HUES64 (cell line): ENCODE data around the gene CD99L2.

Source experiments
- H3K27ac ChIP-seq: 2 replicates; pipeline ENCODE4 v1.7.0; 2013; ENCODE audit warnings: low read depth, low read length, inconsistent platforms
- H3K27me3 ChIP-seq: 2 replicates; pipeline ENCODE4 v1.6.1; 2013; ENCODE audit warnings: mild to moderate bottlenecking, low read length; ENCODE audit not compliant: insufficient read depth
- H3K36me3 ChIP-seq: 2 replicates; pipeline ENCODE4 v1.6.1; 2013; ENCODE audit warnings: mild to moderate bottlenecking, low read length; ENCODE audit not compliant: insufficient read depth
- H3K4me1 ChIP-seq: 2 replicates; pipeline ENCODE4 v1.6.1; 2013; ENCODE audit warnings: mild to moderate bottlenecking, low read length, moderate library complexity; ENCODE audit not compliant: insufficient read depth
- H3K4me3 ChIP-seq: 2 replicates; pipeline ENCODE4 v1.5.1; 2013; ENCODE audit warnings: mild to moderate bottlenecking, low read length, moderate library complexity
- H3K9ac ChIP-seq: 2 replicates; pipeline ENCODE4 v1.6.1; 2013; ENCODE audit warnings: mild to moderate bottlenecking, low read depth, low read length
- H3K9me3 ChIP-seq: 2 replicates; pipeline ENCODE4 v1.6.1; 2013; ENCODE audit warnings: low read depth, low read length; ENCODE audit not compliant: insufficient read depth
- WGBS: fragments of 150-250, 120-280 bp; methylation state at CpG from one replicate; pipeline ENCODE4 v1.1.7; 2013; ENCODE audit warnings: missing lambda C conversion rate; 5-methylcytosine and 5-hydroxymethylcytosine counted together

CD99L2 gene

DNA sequence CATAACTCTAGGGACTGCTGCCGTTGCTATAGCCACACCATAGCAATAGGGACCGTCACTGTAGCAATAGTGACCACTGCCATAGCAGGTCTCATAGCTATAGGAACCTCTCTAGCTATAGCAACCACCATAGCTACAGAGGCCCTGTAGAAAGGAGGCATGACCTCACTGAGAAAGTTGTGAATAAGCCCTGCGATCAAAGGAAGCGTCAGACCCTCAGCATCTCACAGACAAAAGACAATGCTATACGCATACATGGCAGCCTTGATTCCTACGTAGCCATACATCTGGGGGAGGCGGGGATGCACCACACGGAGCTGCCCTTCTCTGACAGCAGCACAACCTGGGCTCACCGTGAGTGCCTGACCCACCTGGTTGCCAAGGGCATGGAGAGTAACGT, 116.8 kb downstream of the CD99L2 start:
- H3K9me3 ChIP-seq, result no peaks in the 10 kb centered on the region
- no peak overlapping the region for H3K4me3 ChIP-seq
- no peak overlapping the region for H3K9ac ChIP-seq
- no peak overlapping the region for H3K27ac ChIP-seq
- no peaks in the 10 kb centered on the region for H3K27me3 ChIP-seq
- WGBS, result 89% methylated on average over 10 of the region's 10 CpGs
- no peaks in the 10 kb centered on the region for H3K4me1 ChIP-seq
- H3K36me3 ChIP-seq, result no peaks in the 10 kb centered on the region

DNA sequence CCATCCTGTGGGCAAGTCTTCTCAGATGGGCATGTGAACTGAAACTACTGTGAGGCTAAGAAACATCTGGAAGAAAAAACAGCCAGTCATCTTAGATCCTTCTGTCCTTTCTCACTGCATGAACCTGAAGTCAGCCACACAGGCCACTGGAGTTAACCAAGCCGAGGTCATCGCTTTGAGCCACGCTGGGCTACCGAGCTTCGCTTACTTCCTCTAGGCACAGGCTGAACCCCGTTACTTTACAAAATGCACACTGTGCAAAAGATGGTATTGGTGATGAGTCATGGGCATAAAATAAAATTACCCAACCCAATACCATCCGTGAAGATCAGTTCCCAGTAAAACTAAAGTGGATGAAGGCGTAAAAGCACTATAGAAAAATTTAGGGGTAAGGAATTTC, 119.1 kb downstream of the CD99L2 start:
- H3K27me3 ChIP-seq, result no peaks in the 10 kb centered on the region
- no peak overlapping the region for H3K9ac ChIP-seq
- 95% methylated on average over 6 of the region's 8 CpGs for WGBS
- no peak overlapping the region for H3K27ac ChIP-seq
- H3K4me1 ChIP-seq, result no peaks in the 10 kb centered on the region
- no peaks in the 10 kb centered on the region for H3K36me3 ChIP-seq
- H3K4me3 ChIP-seq, result no peak overlapping the region
- H3K9me3 ChIP-seq, result no peaks in the 10 kb centered on the region

DNA sequence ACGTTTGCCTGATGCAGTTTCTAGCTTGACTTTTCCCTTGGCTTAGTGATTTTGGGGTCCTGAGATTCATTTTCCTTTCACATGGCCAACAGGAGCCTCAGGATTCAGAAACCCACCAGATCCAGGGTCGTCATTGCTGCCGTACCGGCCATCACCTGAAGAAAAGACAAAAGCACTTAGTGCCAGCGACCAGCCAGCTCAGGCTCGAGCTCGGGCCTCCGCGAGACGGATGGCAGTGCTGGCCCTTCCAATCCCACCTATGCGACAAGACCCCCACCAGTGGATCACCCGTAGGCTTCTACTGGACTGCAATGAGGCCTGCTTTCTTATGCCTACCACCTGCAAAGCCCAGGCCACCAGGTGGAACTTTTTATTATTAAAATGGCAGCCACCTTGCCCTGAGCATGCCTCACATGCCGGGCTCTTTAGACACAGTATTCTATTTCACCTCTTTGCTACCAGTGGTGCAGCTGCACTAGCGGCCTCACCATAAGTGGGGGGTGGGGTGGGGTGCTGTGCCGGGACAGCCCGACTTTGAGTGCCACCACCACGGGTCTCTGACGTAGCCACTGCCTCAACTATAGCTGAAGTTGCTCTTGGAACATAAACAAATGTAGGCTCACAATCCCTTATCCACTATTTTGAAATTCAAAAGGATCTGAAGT, 121.0 kb downstream of the CD99L2 start:
- no peaks in the 10 kb centered on the region for H3K9me3 ChIP-seq
- H3K36me3 ChIP-seq, result no peaks in the 10 kb centered on the region
- H3K4me1 ChIP-seq, result no peaks in the 10 kb centered on the region
- H3K27me3 ChIP-seq, result no peaks in the 10 kb centered on the region
- no peak overlapping the region for H3K4me3 ChIP-seq
- 94% methylated on average over 17 of the region's 18 CpGs for WGBS
- no peak overlapping the region for H3K9ac ChIP-seq
- no peak overlapping the region for H3K27ac ChIP-seq

DNA sequence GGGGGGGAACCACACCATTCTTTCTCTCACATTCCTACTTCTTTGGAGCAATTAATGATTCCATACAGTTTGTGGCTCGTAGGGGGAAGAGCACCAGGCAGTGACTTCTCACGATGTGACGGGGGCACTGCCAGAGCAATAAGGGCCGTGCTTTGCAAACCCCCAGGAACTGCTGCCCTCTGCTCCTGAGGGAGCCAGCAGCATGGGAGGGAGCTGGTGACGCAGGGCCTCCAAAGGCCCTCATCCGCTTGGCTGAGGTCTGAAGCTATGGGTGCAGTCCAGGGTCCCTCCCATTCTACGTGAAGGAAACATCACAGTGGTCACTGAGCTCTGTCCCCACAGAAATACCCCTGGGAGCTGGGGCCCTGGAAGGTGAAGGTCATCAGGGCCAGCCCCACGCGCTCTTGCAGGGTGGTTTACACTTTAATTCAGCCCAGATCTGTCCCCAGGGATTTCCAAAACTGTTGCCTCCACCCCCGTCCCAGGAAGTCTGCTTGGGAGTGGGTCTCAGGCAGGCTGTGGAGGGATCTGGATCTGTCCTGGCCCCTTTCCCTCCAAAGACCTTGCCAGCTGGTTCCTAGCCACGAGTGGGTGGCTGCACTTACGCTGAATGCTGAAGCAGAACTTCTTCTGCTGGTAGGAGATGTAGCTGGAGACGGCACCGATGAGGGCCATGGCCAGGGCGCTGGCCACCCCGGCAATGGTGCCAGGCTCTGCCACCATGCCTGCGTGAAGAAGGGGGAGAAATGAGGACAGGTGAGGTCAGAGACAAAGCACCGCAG, 122.7 kb downstream of the CD99L2 start:
- H3K36me3 ChIP-seq, result no peaks in the 10 kb centered on the region
- H3K27ac ChIP-seq, result no peak overlapping the region
- no peaks in the 10 kb centered on the region for H3K9me3 ChIP-seq
- no peak overlapping the region for H3K4me3 ChIP-seq
- H3K9ac ChIP-seq, result no peak overlapping the region
- WGBS, result 93% methylated on average over 17 of the region's 18 CpGs
- H3K27me3 ChIP-seq, result no peaks in the 10 kb centered on the region
- no peaks in the 10 kb centered on the region for H3K4me1 ChIP-seq

DNA sequence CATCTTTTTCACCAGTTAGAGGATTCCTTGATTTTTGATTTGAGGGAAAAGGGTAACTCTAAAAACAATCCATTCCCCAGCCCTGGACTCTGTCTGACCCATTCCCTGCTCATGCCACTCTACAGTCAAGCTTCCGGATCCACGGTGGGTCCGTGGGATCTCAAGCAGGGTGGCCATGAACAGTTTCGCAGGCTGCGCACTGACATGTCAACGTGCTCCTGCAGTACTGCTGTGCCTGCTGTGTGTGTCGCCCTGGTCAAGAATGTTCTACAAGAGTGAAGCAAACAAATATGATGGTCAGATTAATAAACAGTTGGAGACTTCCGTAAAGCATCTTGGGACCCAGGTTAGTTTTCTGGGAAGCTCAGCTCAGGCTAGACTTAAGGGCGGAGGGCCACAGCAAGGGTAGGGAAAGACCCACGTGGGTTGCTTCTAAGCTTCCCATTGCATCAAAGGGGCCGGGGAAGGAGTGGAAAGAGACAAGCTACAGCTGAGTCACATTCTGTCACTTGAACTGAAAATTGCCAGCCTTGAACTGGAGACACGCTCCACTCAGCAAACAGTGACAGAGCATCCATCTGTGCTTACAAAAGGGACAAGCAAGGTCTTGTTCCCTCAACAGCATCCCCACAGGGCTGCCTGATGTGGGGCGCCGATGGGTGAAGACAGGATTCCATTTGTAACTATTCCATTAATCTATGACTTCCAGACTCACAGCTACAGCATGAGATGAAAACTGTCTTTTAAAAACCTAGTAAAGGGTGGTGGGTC, 123.5 kb downstream of the CD99L2 start:
- Histone ChIP-seq H3K9ac (no peak overlapping the region), H3K27ac (no peak overlapping the region), H3K27me3 (no peaks in the 10 kb centered on the region), H3K9me3 (no peaks in the 10 kb centered on the region), H3K4me3 (no peak overlapping the region), H3K4me1 (no peaks in the 10 kb centered on the region), H3K36me3 (no peaks in the 10 kb centered on the region)
- 95% methylated on average over 14 of the region's 14 CpGs for WGBS

DNA sequence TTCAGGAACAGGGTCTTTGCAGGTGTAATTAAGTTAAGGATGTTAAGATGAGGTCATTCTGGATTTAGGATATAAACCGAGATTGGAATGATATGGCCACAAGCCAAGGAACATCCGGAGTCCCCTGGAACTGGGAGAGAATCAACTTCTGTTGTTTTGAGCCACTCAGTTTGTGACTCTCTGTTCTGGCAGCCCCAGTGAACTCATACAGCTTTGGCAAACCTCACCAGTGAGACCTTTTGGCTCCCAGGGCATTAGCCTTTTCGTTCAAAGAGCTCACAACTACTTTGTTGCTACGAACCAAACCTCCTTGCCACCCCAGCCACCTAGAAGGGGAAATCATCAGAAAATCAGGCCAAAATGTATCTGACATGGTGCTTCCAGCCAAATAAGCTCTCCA, 124.8 kb downstream of the CD99L2 start:
- Histone ChIP-seq H3K9ac (no peak overlapping the region), H3K4me3 (no peak overlapping the region), H3K4me1 (no peaks in the 10 kb centered on the region), H3K27ac (no peak overlapping the region), H3K36me3 (no peaks in the 10 kb centered on the region; the same call in 1 of the 2 replicates), H3K9me3 (no peaks in the 10 kb centered on the region), H3K27me3 (no peaks in the 10 kb centered on the region)
- 94% methylated on average over 4 of the region's 4 CpGs for WGBS

DNA sequence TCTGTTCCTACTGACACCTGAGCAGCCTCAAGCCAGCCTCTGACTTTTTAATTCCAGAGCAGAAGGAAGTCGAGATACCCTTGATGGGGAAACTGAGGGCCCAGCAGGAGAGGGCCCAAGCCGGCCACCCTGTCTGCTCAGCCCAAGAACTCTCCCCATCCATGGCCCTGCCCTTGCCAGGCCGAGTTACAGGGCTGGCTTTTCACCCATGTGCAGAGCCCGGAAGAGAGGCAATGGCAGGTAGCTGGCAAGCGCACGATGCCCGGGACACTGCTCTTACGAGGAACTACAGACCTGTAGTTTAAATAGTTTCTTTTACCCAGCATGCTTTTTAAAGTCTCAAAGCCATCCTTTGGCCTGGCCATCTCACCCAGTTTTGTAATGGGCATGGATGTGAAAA, 125.4 kb downstream of the CD99L2 start:
- Histone ChIP-seq H3K4me3 (no peak overlapping the region), H3K27me3 (no peaks in the 10 kb centered on the region), H3K9me3 (no peaks in the 10 kb centered on the region), H3K4me1 (no peaks in the 10 kb centered on the region), H3K27ac (no peak overlapping the region), H3K9ac (no peak overlapping the region), H3K36me3 (peaks cover 2% of the 10 kb centered on the region; the same call in 1 of the 2 replicates)
- 96% methylated on average over 8 of the region's 8 CpGs for WGBS

DNA sequence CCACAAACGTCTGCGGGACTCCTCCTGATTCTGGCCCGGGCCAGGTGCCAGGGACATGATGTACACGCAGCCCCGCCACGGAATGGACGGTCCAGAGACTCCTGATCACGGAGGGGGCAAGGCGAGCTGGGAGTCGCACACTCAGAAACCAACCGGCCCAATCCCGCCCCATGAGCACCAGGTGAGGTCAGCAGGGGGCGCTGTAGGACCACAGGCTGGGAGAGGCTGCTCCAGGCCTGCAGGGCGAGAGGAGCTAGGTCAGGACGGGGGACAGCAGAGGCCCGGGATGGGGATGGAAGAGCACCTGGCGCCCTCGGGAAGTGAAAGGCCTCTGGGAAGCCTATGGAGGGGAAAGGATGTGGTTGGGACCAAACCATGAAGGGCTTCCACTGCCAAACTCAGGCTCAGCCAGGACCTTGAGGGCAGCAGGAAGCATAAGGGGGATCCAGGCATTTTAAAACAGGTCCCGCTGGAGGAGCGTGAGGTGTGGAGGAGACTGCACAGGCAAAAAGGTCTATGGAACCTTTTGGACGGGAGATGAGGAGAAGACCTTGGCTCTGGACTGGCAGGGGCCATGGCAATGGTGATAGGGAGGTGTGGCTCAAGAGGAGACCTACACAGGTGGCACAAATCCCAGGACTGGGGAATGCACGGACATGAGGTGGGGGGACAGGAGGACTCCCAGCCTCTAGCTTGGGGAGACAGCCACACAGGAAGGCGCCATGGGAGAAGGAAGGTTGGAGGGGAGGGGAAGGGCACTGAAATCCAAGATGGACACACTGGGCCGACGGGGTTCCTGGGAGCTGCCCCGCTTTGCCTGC, 126.1 kb downstream of the CD99L2 start:
- Histone ChIP-seq H3K36me3 (peaks cover 2% of the 10 kb centered on the region; the same call in 1 of the 2 replicates), H3K27ac (no peak overlapping the region), H3K4me3 (no peak overlapping the region), H3K4me1 (no peaks in the 10 kb centered on the region), H3K9me3 (no peaks in the 10 kb centered on the region), H3K9ac (no peak overlapping the region), H3K27me3 (no peaks in the 10 kb centered on the region)
- WGBS, result 40% methylated on average over 26 of the region's 26 CpGs

DNA sequence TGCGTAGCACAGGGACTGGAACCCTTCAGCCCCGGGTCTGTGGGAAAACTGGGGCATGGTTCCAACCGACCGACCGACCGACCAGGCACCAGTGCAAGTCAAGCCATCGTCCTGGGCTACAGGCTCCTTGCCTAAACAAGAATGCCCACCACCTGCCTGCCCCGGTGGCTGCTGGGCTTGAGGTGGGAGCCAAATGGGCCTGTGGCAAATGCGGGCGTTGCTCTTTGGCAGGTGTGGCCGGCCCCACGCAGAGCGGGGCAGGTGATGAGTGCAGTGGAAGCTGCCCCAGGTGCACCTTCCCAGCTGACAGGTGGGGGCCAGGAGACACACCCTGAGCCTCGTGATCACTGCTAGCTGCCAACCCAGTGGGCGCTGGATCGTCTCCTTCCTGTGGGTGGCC, 127.4 kb downstream of the CD99L2 start:
- Histone ChIP-seq H3K36me3 (peaks cover 2% of the 10 kb centered on the region; the same call in 1 of the 2 replicates), H3K27me3 (no peaks in the 10 kb centered on the region), H3K4me1 (peaks cover 3% of the 10 kb centered on the region; the same call in 1 of the 2 replicates), H3K27ac (no peak overlapping the region), H3K4me3 (no peak overlapping the region), H3K9me3 (no peaks in the 10 kb centered on the region), H3K9ac (no peak overlapping the region)
- 96% methylated on average over 16 of the region's 16 CpGs for WGBS

DNA sequence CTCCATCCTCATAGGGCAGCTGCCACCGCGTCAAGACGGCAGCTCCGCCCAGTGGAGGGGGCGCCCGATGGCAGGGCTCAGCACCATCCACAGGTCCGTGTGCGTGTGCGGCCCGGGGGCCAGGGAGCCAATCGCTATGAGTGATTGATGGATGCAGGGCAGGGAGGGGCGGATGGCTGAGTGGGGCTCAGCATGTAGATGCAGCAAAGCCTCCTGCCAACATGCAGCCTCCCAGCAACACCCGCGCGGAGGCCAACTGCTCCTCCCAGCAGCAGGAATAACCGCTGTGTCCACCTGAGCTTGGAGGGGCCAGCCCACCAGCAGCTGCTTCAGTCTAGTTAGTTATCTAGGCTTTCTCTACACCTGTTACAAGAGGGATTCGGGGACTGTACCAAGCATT, 127.8 kb downstream of the CD99L2 start:
- no peaks in the 10 kb centered on the region for H3K9me3 ChIP-seq
- 96% methylated on average over 17 of the region's 17 CpGs for WGBS
- peaks cover 3% of the 10 kb centered on the region; the same call in 1 of the 2 replicates for H3K4me1 ChIP-seq
- peaks cover 2% of the 10 kb centered on the region; the same call in 1 of the 2 replicates for H3K36me3 ChIP-seq
- no peaks in the 10 kb centered on the region for H3K27me3 ChIP-seq
- H3K4me3 ChIP-seq, result no peak overlapping the region
- H3K27ac ChIP-seq, result no peak overlapping the region
- no peak overlapping the region for H3K9ac ChIP-seq
